GM19455 (cell line): ENCODE measurements around the gene KREMEN1.

Source experiments
- ATAC-seq: cut with Tn5 transposase; IDR thresholded peaks from one replicate; pipeline ENCODE4 v1.9.1; 2021; ENCODE audit not compliant: unreplicated experiment

KREMEN1 gene

DNA sequence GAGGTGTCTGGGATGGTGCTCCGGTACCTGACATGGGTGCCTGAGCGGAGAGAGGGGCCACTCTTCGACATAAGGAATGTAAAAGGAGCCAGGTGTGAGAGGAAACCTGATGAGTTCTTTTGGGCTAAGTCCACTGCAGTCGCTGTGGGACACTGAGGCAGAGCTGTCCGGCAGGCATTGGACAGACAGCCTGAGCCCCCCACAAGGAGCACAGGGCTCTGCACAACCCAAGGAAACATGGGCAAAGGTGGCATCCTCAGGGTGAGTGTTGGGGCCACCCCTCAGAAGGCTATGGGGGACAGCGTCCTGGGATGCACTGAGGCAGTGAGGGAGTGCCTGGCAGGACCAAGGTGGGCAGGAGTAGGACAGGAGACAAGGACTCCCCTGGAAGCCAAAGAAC is 75.2 kb downstream of the KREMEN1 start:
- no peak for ATAC-seq

DNA sequence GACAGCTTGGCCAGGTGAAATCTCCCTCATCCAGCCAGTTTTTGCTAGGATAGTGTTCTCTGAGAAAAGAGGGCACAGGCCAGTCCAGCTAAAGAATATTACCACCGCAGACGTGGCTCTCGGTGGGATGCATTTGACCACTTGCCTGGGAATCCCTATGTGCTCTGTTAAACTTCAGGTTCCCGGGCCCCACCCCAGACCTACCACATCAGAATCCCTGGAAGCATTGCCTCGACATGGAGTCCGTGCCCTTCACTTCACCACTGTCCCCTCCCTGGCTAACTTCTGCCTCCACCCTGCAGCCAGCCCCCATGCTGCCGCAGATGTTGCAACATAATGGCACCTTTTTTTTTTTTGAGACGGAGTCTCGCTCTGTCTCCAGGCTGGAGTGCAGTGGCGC is 76.0 kb downstream of the KREMEN1 start:
- ATAC-seq: no peak

DNA sequence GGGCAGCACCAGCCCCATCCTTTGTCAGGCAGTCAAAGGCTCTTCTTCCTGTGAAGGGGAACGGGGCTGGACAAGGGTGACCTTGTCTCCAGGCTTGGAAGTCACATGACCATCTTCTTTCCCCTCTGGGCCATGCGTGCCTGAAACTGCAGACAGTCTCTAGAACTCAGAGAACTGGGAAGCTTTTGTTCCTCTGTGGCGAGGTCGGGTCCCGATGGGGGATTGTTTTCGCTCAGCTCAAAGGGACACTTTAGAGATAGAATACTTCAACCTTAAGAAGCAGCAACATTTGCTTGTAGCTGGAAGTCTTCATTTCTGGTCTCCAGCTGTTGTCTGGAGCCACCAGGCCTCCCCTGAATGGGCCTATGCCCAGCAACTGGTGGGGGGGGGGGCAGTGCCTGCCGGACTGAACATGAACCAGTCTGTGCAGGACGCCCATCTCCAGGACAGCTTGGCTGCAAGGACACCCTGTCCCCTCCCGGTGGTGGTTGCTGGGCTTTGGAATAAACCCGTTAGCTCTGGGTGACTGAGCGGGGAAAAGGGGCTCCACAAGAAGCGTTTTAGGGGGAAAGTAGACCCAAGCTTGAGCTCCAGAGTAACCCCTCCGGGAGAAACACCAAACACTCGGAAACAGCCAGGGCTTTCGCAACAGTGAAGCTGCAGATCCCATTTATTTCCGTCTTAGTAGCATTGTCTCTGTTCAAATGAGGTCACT is 77.2 kb downstream of the KREMEN1 start:
- ATAC-seq: no peak

DNA sequence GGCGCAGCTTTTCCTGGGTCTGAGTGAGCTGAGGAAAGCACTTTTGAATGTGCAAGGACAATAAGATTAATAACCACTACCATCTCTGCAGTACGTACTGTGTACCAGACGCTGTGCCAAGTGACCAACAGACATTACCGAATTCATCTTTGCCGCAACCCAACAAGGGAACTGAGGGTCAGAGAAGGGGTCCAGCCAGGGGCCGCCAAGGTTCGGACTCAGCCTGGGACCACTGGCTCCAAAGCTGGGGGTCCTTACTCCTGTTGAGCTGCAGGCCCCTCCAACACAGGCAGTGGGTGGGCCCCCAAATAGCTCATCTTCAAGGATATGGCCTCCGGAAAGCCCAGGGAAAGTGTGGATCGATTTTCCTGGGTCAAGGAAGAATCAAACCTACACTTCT is 77.9 kb downstream of the KREMEN1 start:
- ATAC-seq: no peak

DNA sequence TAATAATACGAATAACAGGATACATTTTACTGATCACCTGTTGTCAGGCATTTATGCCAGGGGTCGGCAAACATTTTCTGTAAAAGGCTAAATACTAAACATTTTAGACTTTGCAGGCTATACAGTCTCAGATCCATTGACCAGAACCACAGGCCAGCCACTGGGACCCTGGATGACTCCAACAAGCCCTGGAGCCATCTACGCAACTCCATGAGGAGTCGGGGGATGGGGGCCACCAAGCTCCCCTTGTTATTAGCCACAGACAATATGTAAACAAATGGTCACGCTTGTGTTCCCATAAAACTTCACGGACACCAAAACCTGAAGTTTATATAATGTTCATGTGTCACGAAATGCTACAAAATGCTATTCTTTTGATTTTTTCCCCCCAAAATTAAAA is 78.5 kb downstream of the KREMEN1 start:
- no peak for ATAC-seq

DNA sequence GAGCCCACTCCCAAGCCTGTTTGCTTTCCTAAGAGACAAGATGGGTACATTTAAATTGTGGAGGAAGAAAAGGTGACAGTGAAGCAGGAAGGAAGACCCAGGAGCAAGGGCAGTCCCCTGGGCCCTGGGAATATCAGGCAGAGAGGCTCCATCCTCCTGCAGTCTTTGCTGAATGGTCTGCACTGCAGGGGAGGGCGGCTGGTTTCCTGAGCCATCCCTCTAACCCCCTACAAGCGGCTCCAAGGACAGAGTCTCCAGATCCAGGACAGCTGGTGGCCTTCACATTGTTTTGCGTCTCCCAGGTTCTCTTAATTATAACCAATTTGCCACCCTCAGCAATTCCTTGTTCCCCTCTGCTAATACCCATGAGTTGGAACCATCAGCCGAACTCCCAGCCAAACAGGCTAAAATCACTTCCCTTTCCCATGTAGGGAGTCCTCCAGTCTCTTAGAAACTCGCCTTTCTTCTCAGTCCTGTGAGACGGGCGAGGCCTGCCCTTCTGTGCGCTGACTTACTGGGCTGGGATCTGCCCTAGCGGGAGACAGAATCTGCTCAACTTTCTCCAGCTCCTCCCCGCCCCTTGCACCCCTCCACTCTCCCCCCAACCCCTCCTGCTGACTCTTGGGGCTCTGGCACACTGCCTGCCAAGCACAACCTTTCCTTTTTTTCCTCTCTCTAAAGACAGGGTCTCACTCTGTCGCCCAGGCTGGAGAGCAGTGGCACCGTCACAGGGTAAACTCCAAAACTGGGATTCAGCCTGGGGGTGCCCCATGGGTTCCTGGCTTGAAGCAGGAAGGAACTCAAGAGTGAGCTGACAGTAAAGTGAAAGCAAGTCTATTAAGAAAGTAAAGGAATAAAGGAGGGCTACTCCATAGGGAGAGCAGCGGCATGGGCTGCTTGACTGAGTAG is 79.5 kb downstream of the KREMEN1 start:
- ATAC-seq: no peak

DNA sequence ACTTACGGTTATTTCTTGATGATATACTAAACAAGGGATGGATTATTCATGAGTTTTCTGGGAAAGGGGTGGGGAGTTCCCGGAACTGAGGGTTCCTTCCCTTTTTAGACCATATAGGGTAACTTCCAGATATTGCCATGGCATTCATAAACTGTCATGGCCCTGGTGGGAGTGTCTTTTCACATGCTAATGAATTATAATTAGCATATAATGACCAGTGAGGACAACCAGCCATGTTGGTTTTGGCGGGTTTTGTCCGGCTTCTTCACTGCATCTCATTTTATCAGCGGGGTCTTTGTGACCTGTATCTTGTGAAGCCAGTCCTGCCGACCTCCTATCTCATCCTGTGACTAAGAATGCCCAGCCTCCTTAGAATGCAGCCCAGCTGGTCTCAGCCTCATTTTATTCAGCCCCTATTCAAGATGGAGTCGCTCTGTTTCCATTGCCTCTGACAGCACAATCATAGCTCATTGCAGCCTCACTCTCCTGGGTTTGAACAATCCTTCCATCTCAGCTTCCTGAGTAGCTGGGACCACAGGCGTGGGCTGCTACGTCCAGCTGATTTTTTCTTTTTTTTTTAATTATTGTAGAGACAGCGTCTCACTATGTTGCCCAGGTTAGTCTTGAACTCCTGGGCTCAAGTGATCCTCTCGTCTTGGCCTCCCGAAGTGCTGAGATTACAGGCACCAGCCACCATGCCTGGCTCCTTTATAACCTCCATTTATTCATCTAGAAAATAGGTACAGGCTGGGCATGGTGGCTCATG is 80.3 kb downstream of the KREMEN1 start:
- ATAC-seq: no peak

DNA sequence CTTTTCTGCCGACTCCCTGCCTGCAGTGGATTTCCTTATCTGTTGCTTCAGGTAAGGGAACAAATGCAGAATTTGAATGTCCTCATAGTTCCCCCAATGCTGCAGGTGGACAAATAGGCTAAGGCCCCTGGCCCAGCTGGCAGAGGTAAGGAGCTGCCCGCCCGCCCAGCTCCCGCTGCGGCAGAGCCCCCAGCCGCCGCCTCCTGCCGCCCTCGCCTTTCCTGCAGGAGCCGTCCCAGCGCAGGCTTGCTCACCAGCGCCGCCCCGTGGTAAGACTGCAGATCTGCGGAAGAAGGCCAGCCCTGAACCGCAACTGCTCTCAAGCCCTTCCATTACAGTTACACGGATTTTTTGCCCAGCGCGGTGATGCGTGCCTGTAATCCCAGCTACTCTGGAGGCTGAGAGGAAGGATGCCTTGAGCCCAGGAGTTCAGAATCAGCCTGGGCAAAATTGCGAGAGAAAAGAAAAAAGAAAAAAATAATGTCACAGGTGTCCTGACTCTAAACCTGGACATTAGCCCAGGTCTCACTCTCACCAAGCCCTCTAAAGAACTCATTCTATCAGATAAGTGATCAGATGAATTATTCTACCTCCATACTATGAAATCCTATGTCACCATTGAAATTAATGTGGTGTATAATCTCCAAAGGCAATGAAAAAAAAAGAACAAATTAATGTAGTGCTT is 81.7 kb downstream of the KREMEN1 start:
- ATAC-seq: no peak

DNA sequence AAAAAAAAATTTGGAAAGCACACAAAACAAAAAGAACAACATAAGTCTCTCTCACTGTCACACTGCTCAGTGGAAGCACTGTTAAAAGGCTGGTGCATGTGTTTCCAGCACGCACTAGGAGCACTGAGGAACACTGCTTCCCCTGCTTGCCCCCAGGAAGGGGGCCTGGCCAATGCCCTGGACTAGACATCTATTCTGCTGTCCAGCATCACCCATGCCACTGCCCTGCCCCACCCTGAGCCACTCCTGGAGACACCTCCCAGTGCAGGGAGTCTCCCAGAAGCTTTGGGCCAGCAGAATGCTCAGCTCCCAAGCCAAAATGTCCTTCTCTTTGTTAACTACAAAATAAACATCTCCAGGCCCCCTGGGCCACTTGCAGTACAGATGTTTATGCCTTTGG is 83.1 kb downstream of the KREMEN1 start:
- no peak for ATAC-seq

DNA sequence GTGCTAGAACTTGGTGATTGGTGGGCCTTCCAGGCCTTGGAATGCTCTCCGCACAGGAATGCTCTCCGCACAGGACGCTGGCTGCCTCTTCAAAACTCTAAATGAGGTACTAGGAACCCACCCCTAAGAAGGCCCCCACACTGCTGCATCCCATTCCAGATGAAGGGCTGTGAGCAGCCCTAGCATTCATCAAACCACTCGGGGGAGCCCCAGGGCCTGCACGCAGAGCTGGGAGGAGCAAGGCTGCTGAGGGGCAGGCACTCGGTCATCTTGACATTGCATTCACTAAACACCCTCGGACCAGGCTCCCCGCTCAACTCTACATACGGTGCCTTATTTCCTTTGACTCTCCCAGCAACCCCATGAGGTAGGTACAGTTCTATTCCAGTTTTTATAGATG is 83.7 kb downstream of the KREMEN1 start:
- ATAC-seq: no peak

DNA sequence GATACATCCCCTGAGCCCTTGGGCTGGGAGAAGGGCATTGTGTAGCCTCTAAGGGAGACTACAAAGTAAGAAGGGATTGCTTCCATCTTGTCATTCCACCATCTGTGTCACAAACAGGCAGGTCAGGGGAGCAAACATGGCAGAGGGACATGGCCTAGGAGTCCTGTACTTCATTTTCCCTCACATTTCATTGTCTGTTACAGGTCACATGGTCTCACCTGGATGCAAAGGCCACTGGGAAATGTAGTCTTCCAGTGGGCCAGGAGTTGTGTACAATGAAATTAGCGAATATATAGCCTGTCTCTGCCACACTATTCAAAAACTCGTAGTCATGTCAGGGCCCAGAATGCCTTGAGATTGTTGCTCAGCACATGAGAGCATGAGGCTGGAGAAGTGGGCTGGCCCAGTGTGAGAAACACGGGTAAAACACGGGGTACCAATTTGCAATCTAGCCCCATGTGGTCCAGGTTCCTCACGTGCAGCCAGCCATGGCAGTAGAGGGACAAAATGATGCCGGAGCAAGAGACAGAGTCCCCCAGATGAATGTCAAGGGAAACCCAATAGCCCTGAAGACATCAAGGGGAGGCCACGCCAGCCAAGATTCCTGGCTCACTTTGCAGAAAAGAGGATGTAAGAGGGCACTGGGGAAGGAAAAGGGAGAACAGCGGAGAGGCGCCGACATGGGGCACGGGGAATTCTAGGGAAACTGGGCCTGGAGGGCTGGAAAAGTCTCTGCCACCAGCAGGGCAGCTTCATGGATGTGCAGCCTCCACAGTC is 85.1 kb downstream of the KREMEN1 start:
- ATAC-seq: no peak

DNA sequence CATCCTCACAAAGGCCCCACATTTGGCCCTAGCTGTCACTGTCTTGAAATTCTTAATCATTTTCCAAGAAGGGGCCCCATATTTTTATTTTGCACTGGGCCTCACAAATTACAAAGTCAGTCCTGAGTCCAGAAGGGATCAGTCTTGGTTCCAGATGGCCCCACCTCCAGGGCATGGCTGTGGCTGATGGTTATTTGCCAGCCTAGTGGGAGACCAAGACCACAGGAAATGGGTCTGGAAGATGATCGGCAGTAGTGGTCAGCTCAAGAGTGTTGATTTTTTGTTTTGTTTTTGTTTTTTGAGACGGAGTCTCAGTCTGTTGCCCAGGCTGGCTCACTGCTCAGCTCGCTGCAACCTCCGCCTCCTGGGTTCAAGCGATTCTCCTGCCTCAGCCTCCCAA is 85.7 kb downstream of the KREMEN1 start:
- ATAC-seq: no peak

DNA sequence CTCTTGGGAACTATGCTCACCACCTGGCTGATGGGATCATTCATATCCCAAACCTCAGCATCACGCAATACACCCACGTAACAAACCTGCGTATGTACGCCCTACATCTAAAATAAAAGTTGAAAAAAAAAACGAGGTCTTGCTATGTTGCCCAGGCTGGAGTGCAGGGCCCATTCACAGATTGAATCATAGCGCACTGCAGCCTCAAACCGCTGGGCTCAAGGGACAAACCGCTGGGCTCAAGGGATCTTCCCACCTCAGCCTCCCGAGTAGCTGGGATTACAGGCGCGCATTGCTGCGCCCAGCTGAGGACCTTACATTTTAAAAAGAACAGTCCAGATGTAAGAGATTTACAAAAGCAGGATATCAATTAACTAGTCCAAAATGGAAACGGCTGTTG is 91.0 kb downstream of the KREMEN1 start:
- ATAC-seq: no peak

DNA sequence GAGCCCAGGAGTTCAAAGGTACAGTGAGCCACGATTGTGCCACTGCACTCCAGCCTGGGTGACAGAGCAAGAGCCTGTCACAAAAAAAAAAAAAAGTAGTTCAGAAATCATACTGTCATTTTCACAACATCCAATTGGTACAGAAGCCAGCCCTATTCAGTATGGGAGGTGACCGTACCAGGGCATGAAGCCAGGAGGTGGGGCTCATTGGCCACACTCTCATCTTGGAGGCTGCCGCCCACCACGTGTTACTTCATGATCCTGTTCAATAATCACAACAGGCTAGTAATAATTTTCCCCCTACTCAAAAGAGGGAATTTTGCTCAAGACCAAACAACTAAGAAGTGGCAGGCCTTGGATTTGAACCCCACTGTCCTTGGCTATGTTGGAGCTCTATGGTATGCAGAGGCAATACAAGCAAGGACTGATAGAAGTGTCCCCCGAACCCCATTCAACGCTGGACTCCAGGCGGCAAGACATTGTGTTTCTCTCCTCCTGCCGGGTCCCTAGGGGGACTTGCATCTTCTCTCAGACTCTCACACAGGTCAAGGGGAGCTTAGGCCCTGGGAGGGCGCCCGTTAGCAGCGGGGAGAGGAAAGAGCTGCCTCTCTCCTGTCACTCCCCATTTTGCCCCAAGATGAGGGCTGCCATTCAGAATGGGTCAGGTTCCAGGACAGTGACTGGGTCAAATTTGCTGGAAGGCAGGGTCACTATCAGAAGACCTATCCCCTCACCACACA is 92.7 kb downstream of the KREMEN1 start:
- no peak for ATAC-seq

DNA sequence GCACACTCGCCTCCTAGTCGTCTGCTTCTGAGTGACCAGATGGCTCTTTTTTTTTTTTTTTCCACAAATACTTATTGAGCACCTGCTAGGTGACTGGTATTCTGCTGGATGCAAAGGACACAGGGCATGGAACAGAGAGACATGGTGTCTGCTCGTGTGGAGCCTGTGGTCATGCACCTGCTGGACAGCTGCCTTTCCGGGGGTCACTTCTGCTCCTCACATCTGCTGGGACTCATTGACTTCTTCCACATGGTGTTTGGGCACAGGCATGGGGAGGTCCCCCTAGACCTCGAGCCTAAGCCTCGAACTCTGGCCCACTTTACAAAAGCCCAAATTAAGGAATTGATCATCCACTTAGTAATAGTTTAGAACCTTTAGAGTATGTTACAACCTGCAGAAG is 93.3 kb downstream of the KREMEN1 start:
- ATAC-seq: no peak

DNA sequence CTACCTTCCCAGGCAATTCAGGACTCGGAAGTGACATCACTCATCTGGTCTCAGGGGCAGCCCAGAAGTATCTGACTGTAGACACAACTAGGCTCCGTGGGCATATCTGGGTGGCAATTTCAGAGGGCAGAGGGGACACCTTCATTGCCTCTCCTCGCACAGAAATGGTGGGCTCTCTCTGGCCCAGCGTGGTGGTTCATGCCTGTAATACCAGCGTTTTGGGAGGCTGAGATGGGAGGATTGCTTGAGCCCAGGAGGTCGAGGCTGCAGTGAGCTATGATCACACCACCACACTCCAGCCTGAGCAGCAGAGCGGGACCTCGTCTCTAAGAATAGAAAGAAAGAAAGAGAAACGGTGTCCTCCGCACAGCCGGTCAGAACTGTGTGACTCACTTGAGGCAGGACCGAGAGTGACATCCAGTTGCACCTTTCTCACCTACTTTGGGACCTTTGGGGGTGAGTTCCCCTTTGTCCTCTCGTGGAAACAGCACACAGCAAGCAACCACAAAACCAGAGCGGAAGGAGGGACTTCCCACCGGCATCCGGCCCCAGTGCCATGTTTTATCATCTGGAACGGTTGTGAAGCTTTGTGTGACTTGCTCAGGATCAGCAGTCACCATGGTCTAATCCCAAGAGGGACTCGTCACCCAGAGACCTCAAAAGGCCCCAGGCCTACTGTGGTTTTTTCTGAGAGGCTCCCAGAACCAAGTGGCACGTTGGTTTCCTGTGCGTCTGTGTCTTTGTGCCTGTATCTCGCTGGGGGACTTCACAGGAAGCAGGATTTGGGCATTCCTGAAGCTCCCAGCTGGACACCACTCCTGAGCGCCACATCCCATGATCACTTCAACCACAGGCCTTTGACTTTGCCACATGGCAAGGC is 94.4 kb downstream of the KREMEN1 start:
- ATAC-seq: peak; percentile 91

DNA sequence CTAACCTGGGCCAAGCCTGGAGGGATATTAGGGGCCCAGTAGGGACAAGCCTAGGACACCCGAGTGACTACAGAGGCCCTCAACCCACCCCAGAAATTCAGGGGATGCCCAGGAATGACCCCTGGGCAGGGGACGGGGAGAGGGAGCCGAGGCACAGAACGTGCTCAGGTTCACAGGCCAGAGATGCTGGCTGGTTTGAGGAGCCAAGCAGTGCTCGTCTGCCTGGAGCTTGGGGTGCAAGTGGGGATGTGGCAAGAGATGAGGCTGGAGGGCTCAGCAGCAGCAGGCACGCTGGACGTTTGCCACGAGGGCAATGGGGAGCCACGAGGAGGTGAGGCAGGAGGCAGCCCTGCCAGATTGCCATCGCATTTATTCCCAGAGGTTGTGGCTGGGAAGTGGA is 98.9 kb downstream of the KREMEN1 start:
- no peak for ATAC-seq

DNA sequence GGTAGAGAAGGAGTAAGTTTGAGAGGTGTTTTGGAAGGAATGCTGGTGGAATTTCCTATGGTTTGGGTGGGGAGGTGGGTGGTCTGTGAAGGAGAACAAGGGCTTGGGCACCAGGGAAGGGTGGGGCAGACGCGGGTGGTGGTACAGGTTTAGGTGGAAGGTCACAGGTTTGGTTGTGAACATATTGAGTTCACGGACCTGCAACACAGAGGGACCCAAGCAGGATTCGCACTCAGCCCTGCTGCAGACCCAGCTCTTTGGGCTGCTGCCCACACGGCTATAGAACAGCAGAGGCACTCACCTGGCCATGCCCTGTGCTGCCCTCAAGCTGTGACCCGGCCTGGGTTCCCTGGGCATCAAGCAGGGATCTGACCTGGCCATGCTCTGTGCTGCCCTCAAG is 99.4 kb downstream of the KREMEN1 start:
- no peak for ATAC-seq
